Measurements from ENCODE around the gene SLC7A9.

DNA sequence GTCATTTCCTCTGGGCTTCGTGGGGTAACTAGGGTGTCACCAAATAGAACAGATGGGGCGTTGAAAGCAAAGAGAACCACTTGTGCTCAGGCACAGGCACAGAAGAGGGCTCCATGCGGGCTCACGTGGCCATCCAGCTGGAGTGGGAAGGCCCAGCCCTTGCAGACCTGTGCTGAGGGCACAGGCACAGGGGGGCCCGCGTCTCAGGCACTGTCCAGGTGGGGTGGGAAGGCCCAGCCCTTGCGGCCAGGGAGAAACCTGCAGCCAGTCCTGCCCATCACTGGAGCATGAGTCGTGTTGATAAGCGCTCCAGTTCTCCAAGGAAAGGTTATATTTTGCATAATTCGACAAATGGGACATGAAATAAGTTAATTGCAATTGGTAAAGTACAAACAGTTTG, 57.5 kb downstream of the SLC7A9 start:
- TF ChIP-seq, protein P1, sequence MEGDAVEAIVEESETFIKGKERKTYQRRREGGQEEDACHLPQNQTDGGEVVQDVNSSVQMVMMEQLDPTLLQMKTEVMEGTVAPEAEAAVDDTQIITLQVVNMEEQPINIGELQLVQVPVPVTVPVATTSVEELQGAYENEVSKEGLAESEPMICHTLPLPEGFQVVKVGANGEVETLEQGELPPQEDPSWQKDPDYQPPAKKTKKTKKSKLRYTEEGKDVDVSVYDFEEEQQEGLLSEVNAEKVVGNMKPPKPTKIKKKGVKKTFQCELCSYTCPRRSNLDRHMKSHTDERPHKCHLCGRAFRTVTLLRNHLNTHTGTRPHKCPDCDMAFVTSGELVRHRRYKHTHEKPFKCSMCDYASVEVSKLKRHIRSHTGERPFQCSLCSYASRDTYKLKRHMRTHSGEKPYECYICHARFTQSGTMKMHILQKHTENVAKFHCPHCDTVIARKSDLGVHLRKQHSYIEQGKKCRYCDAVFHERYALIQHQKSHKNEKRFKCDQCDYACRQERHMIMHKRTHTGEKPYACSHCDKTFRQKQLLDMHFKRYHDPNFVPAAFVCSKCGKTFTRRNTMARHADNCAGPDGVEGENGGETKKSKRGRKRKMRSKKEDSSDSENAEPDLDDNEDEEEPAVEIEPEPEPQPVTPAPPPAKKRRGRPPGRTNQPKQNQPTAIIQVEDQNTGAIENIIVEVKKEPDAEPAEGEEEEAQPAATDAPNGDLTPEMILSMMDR (IDR thresholded peaks at IDR 0.05): no peak
- no peak for TF ChIP-seq POLR2A (IDR thresholded peaks at IDR 0.05)
- no peak for TF ChIP-seq POLR2AphosphoS5 (IDR thresholded peaks at IDR 0.05)
